ENCODE measurements around the gene ENAM. TPM values are rescaled to one million over a fixed set of nuclear protein-coding genes. Genes with fewer than 3 reads are reported as not detected.

Gene ENAM
- total RNA-seq, 1 experiment from 2014 or later, result not detected

DNA sequence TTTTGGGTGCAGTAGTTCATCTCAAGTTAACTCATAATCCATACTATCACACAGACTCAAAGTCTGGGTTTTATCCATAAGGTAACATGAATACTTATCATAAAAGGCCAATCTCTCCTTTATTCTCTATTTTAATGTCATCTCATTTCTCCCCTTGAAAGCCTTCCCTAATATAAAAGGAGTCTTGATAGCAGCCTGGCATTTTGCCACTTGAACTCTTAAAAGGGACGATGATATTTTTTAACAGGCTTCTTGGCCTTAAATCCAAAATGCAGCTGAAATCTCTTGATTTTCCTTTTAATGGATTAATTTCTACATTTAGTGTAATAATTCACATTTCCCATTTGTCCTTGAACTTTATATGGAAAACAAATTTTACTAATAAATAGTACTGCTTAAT lies 46.2 kb downstream of the ENAM start:
- Histone ChIP-seq H3K4me3 (replicated peaks in 1 of 2; ENCODE audit: low read depth in 1 of 2, low read length in 2 of 2) (no peak overlapping the region), H3K9me2 (ENCODE audit: insufficient read depth) (no peaks in the 10 kb centered on the region), H3K36me3 (ENCODE audit: control insufficient read depth in 1 of 2, insufficient read depth in 2 of 2, low read length in 2 of 2) (no peaks in the 10 kb centered on the region), H3K9ac (ENCODE audit: low read length) (no peak overlapping the region), H3K79me2 (ENCODE audit: insufficient read depth, low read length) (no peaks in the 10 kb centered on the region), H3K9me3 (ENCODE audit: control insufficient read depth in 1 of 2, insufficient read depth in 1 of 2, low read depth in 1 of 2, low read length in 2 of 2) (no peaks in the 10 kb centered on the region), H3K27ac (ENCODE audit: low read depth, low read length) (no peak overlapping the region), H3K4me1 (ENCODE audit: control insufficient read depth in 1 of 2, insufficient read depth in 2 of 2, low read length in 2 of 2) (peaks cover 0 to 11% of the 10 kb centered on the region in 2 experiments; a peak in 2 of 4 replicates), H3K27me3 (ENCODE audit: insufficient read depth, low read length) (no peaks in the 10 kb centered on the region), H4K20me1 (ENCODE audit: insufficient read depth) (no peaks in the 10 kb centered on the region), H3K4me2 (ENCODE audit: low read length) (no peak overlapping the region), H2AFZ (ENCODE audit: low read depth, low read length, poor library complexity, severe bottlenecking) (no peak overlapping the region)
- no peak for TF ChIP-seq JUND (IDR thresholded peaks at IDR 0.05)
- no peak for DNase-seq (ENCODE audit: low read depth, low spot score)
- CTCF ChIA-PET, result no interaction called here
- no TSS peak for BruUV-seq (replicated peaks)
- RAD21 ChIA-PET (ENCODE audit: low non-redundant PET in 1 of 2, low total read pairs in 2 of 2, uncharacterized antibody in 2 of 2, unreplicated experiment in 2 of 2), result no interaction called here
- POLR2A ChIA-PET, result no interaction called here
- ATAC-seq, result no peak
- intact Hi-C loops (cut with micrococcal nuclease), result no loop called here

DNA sequence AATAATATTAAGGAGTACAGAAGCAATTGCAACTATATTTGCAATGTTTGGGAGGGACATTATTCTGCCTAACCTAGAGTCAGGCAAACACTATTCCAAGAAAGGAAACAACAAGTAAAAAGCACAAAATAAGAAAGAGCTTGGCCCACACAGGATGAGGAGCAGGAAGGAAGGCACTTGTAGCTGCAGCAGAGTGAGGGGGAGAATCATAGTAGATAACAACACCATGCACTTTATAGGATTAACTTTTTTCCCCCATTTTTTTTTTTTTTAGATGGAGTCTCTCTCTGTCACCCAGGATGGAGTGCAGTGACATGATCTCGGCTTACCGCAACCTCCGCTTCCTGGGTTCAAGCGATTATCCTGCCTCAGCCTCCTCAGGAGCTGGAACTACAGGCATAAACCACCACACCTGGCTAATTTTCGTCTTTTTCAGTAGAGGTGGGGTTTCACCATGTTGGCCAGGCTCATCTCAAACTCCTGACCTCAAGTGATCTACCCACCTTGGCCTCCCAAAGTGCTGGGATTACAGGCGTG lies 48.1 kb downstream of the ENAM start:
- no peaks in the 10 kb centered on the region for H3K27me3 ChIP-seq (ENCODE audit: insufficient read depth, low read length)
- H3K9ac ChIP-seq (ENCODE audit: low read length), result no peak overlapping the region
- intact Hi-C loops (cut with micrococcal nuclease), result no loop called here
- H3K9me2 ChIP-seq (ENCODE audit: insufficient read depth), result no peaks in the 10 kb centered on the region
- H3K36me3 ChIP-seq (ENCODE audit: control insufficient read depth in 1 of 2, insufficient read depth in 2 of 2, low read length in 2 of 2), result no peaks in the 10 kb centered on the region
- ChIA-PET RAD21 (ENCODE audit: low non-redundant PET in 1 of 2, low total read pairs in 2 of 2, uncharacterized antibody in 2 of 2, unreplicated experiment in 2 of 2) (no interaction called here), POLR2A (no interaction called here), CTCF (no interaction called here)
- no peak for ATAC-seq
- H2AFZ ChIP-seq (ENCODE audit: low read depth, low read length, poor library complexity, severe bottlenecking), result peak overlapping the region; percentile 87
- H3K4me2 ChIP-seq (ENCODE audit: low read length), result peak overlapping the region; percentile 53; the same call in 1 of the 2 replicates
- no peak overlapping the region for H3K4me3 ChIP-seq (replicated peaks in 1 of 2; ENCODE audit: low read depth in 1 of 2, low read length in 2 of 2)
- H3K27ac ChIP-seq (ENCODE audit: low read depth, low read length), result no peak overlapping the region
- no peak for DNase-seq (ENCODE audit: low read depth, low spot score)
- H3K79me2 ChIP-seq (ENCODE audit: insufficient read depth, low read length), result no peaks in the 10 kb centered on the region
- BruUV-seq (replicated peaks), result no TSS peak
- H3K4me1 ChIP-seq (ENCODE audit: control insufficient read depth in 1 of 2, insufficient read depth in 2 of 2, low read length in 2 of 2), result peaks cover 0 to 11% of the 10 kb centered on the region in 2 experiments; a peak in 2 of 4 replicates
- no peaks in the 10 kb centered on the region for H4K20me1 ChIP-seq (ENCODE audit: insufficient read depth)
- H3K9me3 ChIP-seq (ENCODE audit: control insufficient read depth in 1 of 2, insufficient read depth in 1 of 2, low read depth in 1 of 2, low read length in 2 of 2), result no peaks in the 10 kb centered on the region
- TF ChIP-seq EGR1 (IDR thresholded peaks at IDR 0.05; ENCODE audit: low read depth) (no peak), RAD21 (IDR thresholded peaks at IDR 0.05; ENCODE audit: low read depth) (no peak), POLR2AphosphoS5 (IDR thresholded peaks at IDR 0.05; ENCODE audit: low read depth, low read length) (no peak), SIN3A (IDR thresholded peaks at IDR 0.05; ENCODE audit: low read depth) (no peak), TCF7L2 (IDR thresholded peaks at IDR 0.05; ENCODE audit: borderline replicate concordance, extremely low read depth, insufficient read depth, insufficient read length) (no peak), CEBPB (IDR thresholded peaks at IDR 0.05; ENCODE audit: low read depth) (no peak), JUND (IDR thresholded peaks at IDR 0.05) (no peak), ELF1 (IDR thresholded peaks at IDR 0.05; ENCODE audit: borderline replicate concordance, low read depth) (no peak), EZH2phosphoT487 (IDR thresholded peaks at IDR 0.05; ENCODE audit: borderline replicate concordance) (no peak), SRF (IDR thresholded peaks at IDR 0.05; ENCODE audit: low read depth) (no peak), SP1 (IDR thresholded peaks at IDR 0.05; ENCODE audit: low read depth) (no peak), ZFX (IDR thresholded peaks at IDR 0.05) (no peak)
- TF ChIP-seq, protein P1, sequence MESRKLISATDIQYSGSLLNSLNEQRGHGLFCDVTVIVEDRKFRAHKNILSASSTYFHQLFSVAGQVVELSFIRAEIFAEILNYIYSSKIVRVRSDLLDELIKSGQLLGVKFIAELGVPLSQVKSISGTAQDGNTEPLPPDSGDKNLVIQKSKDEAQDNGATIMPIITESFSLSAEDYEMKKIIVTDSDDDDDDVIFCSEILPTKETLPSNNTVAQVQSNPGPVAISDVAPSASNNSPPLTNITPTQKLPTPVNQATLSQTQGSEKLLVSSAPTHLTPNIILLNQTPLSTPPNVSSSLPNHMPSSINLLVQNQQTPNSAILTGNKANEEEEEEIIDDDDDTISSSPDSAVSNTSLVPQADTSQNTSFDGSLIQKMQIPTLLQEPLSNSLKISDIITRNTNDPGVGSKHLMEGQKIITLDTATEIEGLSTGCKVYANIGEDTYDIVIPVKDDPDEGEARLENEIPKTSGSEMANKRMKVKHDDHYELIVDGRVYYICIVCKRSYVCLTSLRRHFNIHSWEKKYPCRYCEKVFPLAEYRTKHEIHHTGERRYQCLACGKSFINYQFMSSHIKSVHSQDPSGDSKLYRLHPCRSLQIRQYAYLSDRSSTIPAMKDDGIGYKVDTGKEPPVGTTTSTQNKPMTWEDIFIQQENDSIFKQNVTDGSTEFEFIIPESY (IDR thresholded peaks at IDR 0.05; ENCODE audit: extremely low read depth, insufficient replicate concordance, low read length), result no peak
- TF ChIP-seq, protein P2, sequence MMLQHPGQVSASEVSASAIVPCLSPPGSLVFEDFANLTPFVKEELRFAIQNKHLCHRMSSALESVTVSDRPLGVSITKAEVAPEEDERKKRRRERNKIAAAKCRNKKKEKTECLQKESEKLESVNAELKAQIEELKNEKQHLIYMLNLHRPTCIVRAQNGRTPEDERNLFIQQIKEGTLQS (IDR thresholded peaks at IDR 0.05), result no peak
- TF ChIP-seq, protein P3, sequence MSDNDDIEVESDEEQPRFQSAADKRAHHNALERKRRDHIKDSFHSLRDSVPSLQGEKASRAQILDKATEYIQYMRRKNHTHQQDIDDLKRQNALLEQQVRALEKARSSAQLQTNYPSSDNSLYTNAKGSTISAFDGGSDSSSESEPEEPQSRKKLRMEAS (IDR thresholded peaks at IDR 0.05), result no peak
- TF ChIP-seq, protein P4, sequence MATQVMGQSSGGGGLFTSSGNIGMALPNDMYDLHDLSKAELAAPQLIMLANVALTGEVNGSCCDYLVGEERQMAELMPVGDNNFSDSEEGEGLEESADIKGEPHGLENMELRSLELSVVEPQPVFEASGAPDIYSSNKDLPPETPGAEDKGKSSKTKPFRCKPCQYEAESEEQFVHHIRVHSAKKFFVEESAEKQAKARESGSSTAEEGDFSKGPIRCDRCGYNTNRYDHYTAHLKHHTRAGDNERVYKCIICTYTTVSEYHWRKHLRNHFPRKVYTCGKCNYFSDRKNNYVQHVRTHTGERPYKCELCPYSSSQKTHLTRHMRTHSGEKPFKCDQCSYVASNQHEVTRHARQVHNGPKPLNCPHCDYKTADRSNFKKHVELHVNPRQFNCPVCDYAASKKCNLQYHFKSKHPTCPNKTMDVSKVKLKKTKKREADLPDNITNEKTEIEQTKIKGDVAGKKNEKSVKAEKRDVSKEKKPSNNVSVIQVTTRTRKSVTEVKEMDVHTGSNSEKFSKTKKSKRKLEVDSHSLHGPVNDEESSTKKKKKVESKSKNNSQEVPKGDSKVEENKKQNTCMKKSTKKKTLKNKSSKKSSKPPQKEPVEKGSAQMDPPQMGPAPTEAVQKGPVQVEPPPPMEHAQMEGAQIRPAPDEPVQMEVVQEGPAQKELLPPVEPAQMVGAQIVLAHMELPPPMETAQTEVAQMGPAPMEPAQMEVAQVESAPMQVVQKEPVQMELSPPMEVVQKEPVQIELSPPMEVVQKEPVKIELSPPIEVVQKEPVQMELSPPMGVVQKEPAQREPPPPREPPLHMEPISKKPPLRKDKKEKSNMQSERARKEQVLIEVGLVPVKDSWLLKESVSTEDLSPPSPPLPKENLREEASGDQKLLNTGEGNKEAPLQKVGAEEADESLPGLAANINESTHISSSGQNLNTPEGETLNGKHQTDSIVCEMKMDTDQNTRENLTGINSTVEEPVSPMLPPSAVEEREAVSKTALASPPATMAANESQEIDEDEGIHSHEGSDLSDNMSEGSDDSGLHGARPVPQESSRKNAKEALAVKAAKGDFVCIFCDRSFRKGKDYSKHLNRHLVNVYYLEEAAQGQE (IDR thresholded peaks at IDR 0.05; ENCODE audit: low read depth), result no peak
